Breast epithelium (tissue), 4 donors: Measurements from ENCODE around the gene CIAO3. TPM values are rescaled to one million over a fixed set of nuclear protein-coding genes. Genes with fewer than 3 reads are reported as not detected.

ENCODE experiments used
- DNase-seq, 2 donors: peaks; one replicate each; pipeline ENCODE4 v3.0.0-alpha.2; 2019; ENCODE audit warnings: low spot score in 2 of 2
- H3K27ac ChIP-seq, 2 donors: fragments of 200-600 bp; sonication (generic) in 1 of 2; one replicate each; pipeline ENCODE4 v1.5.1; 2016 to 2019; ENCODE audit warnings: mild to moderate bottlenecking in 1 of 2
- H3K27me3 ChIP-seq, 2 donors: fragments of 200-600 bp; sonication (generic) in 1 of 2; one replicate each; pipeline versions ENCODE4 v1.5.1 to v1.6.0; 2017 to 2019; ENCODE audit warnings: control low read depth in 1 of 2, mild to moderate bottlenecking in 1 of 2
- H3K36me3 ChIP-seq: fragments of 200-600 bp; one replicate; pipeline ENCODE4 v1.5.1; 2019
- H3K4me1 ChIP-seq, 2 donors: fragments of 200-600 bp; sonication (generic); one replicate each; pipeline ENCODE4 v1.5.1; 2016 to 2019; ENCODE audit warnings: control low read depth in 1 of 2
- H3K4me3 ChIP-seq, 3 donors: fragments of 200-600 bp; sonication (generic); 1 replicate in 2 of 3; 2 replicates in 1 of 3; pipeline ENCODE4 v1.5.1; 2016 to 2019; ENCODE audit warnings: mild to moderate bottlenecking in 3 of 3, moderate library complexity in 2 of 3
- H3K9me3 ChIP-seq, 2 donors: fragments of 200-600 bp; sonication (generic) in 1 of 2; one replicate each; pipeline ENCODE4 v1.5.1; 2016 to 2019; ENCODE audit warnings: control low read depth in 1 of 2
- CTCF ChIP-seq, 3 donors: fragments of 450-650 bp; IDR thresholded peaks; one replicate each; pipeline ENCODE4 v1.5.1; 2016 to 2017; ENCODE audit warnings: antibody characterized with exemption in 3 of 3, mild to moderate bottlenecking in 3 of 3, moderate library complexity in 3 of 3
- POLR2A ChIP-seq: fragments of 450-650 bp; IDR thresholded peaks from one replicate; pipeline ENCODE4 v1.6.1; 2016; ENCODE audit warnings: antibody characterized with exemption, mild to moderate bottlenecking, moderate library complexity
- POLR2AphosphoS5 ChIP-seq, 3 donors: sonication (generic); formaldehyde crosslinking; IDR thresholded peaks; one replicate each; pipeline ENCODE4 v1.6.1; 2017; ENCODE audit warnings: antibody characterized with exemption in 3 of 3
- intact Hi-C: fragments of 100-400 bp; cut with DNase I; formaldehyde crosslinking; loops from one replicate; pipeline ENCODE4 v1.15.1; 2023; ENCODE audit warnings: low total_unique reads
- total RNA-seq, 3 donors: library from RNA; depleted of rRNA; stranded (reverse); fragments of >200 nt; gene quantifications; one replicate each; pipeline ENCODE4 v1.1.0, GENCODE V29; 2016

The CIAO3 gene
- total RNA-seq, 3 donors from 2014 or later = 23.0 to 43.2 (median 41.6) TPM

GRCh38 chr16:722835-723633, 17.8 kb downstream of the CIAO3 start:
- Histone ChIP-seq H3K27ac (no peak overlapping the region), H3K27me3 (no peaks in the 10 kb centered on the region), H3K4me3 (no peak overlapping the region), H3K4me1 (peaks cover 12 to 25% of the 10 kb centered on the region in 2 donors), H3K9me3 (no peaks in the 10 kb centered on the region), H3K36me3 (no peaks in the 10 kb centered on the region)
- DNase-seq = no peak
- TF ChIP-seq CTCF (IDR thresholded peaks at IDR 0.05) = no peak
- no peak for TF ChIP-seq POLR2AphosphoS5 (IDR thresholded peaks at IDR 0.05)
- TF ChIP-seq POLR2A = no peak
- intact Hi-C loops = no loop called here

GRCh38 chr16:721765-722540, 18.8 kb downstream of the CIAO3 start:
- H3K4me3 ChIP-seq = peak overlapping the region; percentile 64 to 79 (median 76)
- intact Hi-C loops = no loop called here
- no peaks in the 10 kb centered on the region for H3K9me3 ChIP-seq
- TF ChIP-seq POLR2AphosphoS5 (IDR thresholded peaks at IDR 0.05) (no peak), CTCF (IDR thresholded peaks at IDR 0.05) (no peak), POLR2A (no peak)
- no peaks in the 10 kb centered on the region for H3K27me3 ChIP-seq
- H3K36me3 ChIP-seq = no peaks in the 10 kb centered on the region
- H3K4me1 ChIP-seq = peaks cover 12 to 21% of the 10 kb centered on the region in 2 donors
- H3K27ac ChIP-seq = peak overlapping the region; percentile 75 to 88
- no peak for DNase-seq

GRCh38 chr16:720990-721764, 19.6 kb downstream of the CIAO3 start, which contains the start of gene ANTKMT:
ANTKMT (plus strand) TSS chr16:721146; CDS start chr16:721275, 129 bp downstream.
- Histone ChIP-seq H3K27me3 (no peaks in the 10 kb centered on the region), H3K27ac (peak within 1 kb of the TSS; percentile 75 to 88), H3K4me3 (peak within 1 kb of the TSS; percentile 64 to 79 (median 76)), H3K4me1 (peaks cover 14 to 19% of the 10 kb centered on the region in 2 donors), H3K36me3 (no peaks in the 10 kb centered on the region), H3K9me3 (no peaks in the 10 kb centered on the region)
- TF ChIP-seq POLR2AphosphoS5 (IDR thresholded peaks at IDR 0.05) (no peak), POLR2A (no peak), CTCF (IDR thresholded peaks at IDR 0.05) (no peak)
- peak; percentile 74 to 76 for DNase-seq
- intact Hi-C loops = no loop called here

DNA sequence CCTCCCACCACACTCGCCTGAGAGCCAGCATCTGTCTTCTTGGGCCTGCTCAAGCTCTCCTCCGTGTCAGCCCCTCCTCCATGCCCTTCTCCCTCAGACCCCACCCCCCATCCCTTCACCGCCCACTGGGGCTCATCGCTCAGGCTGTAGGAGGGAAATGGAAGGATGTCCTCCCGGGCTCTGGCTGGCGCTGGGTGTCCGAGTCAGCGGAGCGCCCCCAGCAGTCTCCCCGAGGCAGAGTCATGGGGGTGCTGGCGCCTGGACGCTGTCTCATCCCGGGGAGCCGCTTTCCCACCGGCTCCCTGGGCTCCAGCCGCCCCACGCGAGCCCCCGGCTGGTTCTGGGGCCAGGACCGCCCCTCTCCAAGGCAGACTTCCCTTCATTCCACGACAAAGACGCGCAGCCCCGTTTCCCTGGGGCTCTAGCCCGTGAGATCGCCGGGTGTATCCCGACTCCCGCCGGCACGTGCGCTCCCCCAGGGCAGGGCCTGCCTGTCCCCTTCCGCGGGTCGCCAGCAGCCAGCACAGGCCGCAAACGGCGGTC, 20.3 kb downstream of the CIAO3 start:
- intact Hi-C loops = no loop called here
- H3K4me3 ChIP-seq = peak overlapping the region; percentile 64 to 79 (median 76)
- no peaks in the 10 kb centered on the region for H3K36me3 ChIP-seq
- H3K27ac ChIP-seq = peak overlapping the region; percentile 75 to 88
- no peaks in the 10 kb centered on the region for H3K27me3 ChIP-seq
- H3K9me3 ChIP-seq = no peaks in the 10 kb centered on the region
- peaks cover 14 to 24% of the 10 kb centered on the region in 2 donors for H3K4me1 ChIP-seq
- no peak for TF ChIP-seq POLR2A
- TF ChIP-seq POLR2AphosphoS5 (IDR thresholded peaks at IDR 0.05) = no peak
- no peak for TF ChIP-seq CTCF (IDR thresholded peaks at IDR 0.05)
- DNase-seq = no peak
